Activated naive CD8-positive, alpha-beta T cell (primary cell): Measurements from ENCODE around the gene RUSC2.
"Not testable (repeated sequence)": the region's sequence is repeated elsewhere in the genome, so short reads cannot be mapped to it uniquely, and the experiment has no call there.

Source experiments
- H3K27ac Mint-ChIP-seq: one replicate; pipeline ENCODE4 v1.8.0; 2021; ENCODE audit warnings: mixed read lengths
- H3K27me3 Mint-ChIP-seq: one replicate; pipeline ENCODE4 v1.8.0; 2021; ENCODE audit warnings: mixed read lengths
- H3K36me3 Mint-ChIP-seq: one replicate; pipeline ENCODE4 v1.8.0; 2021; ENCODE audit warnings: mixed read lengths
- H3K4me1 Mint-ChIP-seq: one replicate; pipeline ENCODE4 v1.8.0; 2021; ENCODE audit warnings: low read depth, mixed read lengths
- H3K4me3 Mint-ChIP-seq: one replicate; pipeline ENCODE4 v1.8.0; 2021; ENCODE audit warnings: mild to moderate bottlenecking, mixed read lengths
- H3K9me3 Mint-ChIP-seq: one replicate; pipeline ENCODE4 v1.8.0; 2021; ENCODE audit warnings: low read depth, mixed read lengths

The RUSC2 gene

DNA sequence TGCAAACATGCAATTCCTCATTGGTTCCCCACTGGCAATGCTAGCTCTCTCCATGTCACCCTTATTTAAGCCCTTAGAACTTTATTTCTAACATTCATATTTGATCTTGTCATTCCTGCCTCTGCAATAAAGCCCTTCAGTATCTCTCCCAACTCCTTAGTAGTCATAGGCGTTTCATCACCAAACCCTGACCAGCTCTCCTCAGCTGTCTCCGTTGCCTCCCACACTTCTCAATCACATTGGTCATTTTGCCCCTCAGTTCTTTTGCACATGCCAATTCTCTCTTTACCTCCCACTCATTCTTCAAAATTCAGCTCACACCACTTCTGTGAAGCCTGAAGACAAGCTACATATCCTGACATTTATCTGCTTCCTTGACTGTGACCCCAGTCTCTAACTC, 2.8 kb upstream of the RUSC2 start:
- no peaks in the 10 kb centered on the region for H3K9me3 Mint-ChIP-seq
- H3K4me3 Mint-ChIP-seq = no peak overlapping the region
- H3K4me1 Mint-ChIP-seq = peaks cover 12% of the 10 kb centered on the region
- H3K27me3 Mint-ChIP-seq = peaks cover 5% of the 10 kb centered on the region
- H3K27ac Mint-ChIP-seq = no peak overlapping the region
- H3K36me3 Mint-ChIP-seq = peaks cover 3% of the 10 kb centered on the region

- H3K4me3 Mint-ChIP-seq = peak overlapping the region; percentile 54
- H3K4me1 Mint-ChIP-seq = peaks cover 13% of the 10 kb centered on the region
- peaks cover 1% of the 10 kb centered on the region for H3K9me3 Mint-ChIP-seq
- no peak overlapping the region for H3K27ac Mint-ChIP-seq
- peaks cover 3% of the 10 kb centered on the region for H3K36me3 Mint-ChIP-seq
- H3K27me3 Mint-ChIP-seq = peaks cover 5% of the 10 kb centered on the region
Measured at GRCh38 chr9:35488021-35488420, 1.9 kb upstream of the RUSC2 start.

GRCh38 chr9:35488566-35489312, 1.2 kb upstream of the RUSC2 start:
- Mint-ChIP-seq H3K4me1 (peaks cover 13% of the 10 kb centered on the region), H3K36me3 (peaks cover 3% of the 10 kb centered on the region), H3K27me3 (peaks cover 5% of the 10 kb centered on the region), H3K27ac (peak overlapping the region; percentile 7), H3K4me3 (peak overlapping the region; percentile 67), H3K9me3 (peaks cover 3% of the 10 kb centered on the region)

GRCh38 chr9:35490155-35490909, 421 bp downstream of the RUSC2 start:
- Mint-ChIP-seq H3K36me3 (peaks cover 3% of the 10 kb centered on the region), H3K9me3 (peaks cover 3% of the 10 kb centered on the region), H3K4me1 (peaks cover 15% of the 10 kb centered on the region), H3K27ac (peak overlapping the region; percentile 16), H3K27me3 (peaks cover 5% of the 10 kb centered on the region), H3K4me3 (peak overlapping the region; percentile 85)

- Mint-ChIP-seq H3K27ac (peak overlapping the region; percentile 16), H3K27me3 (peaks cover 5% of the 10 kb centered on the region), H3K4me1 (peaks cover 22% of the 10 kb centered on the region), H3K36me3 (peaks cover 3% of the 10 kb centered on the region), H3K4me3 (peak overlapping the region; percentile 85), H3K9me3 (peaks cover 3% of the 10 kb centered on the region)
Measured at GRCh38 chr9:35490910-35491465, 1.1 kb downstream of the RUSC2 start.

GRCh38 chr9:35493119-35493518, 3.2 kb downstream of the RUSC2 start:
- not testable (repeated sequence) for H3K9me3 Mint-ChIP-seq, H3K27ac Mint-ChIP-seq, H3K36me3 Mint-ChIP-seq, H3K27me3 Mint-ChIP-seq, H3K4me3 Mint-ChIP-seq
- peaks cover 30% of the 10 kb centered on the region for H3K4me1 Mint-ChIP-seq

DNA sequence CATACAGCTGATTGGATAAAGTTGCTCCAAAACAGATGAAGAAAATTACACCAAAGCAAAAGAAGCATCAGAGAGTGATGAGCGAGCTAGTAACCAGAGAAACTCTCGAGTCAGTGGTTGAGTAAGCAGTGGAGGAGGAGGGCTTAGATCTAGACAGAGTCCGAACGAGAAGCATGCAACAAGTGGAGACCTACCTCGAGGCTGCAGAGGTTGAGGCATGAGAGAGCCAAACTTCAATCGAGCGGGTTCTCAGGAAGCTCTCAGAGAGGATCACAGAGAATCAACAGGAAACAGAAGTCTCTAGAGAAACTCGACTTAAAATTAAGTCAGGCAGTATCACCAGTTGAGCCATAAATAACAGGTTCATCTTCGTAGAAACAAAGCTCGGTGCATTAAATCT, 6.1 kb downstream of the RUSC2 start:
- H3K4me3 Mint-ChIP-seq = peak overlapping the region; percentile 27
- no peaks in the 10 kb centered on the region for H3K27me3 Mint-ChIP-seq
- H3K4me1 Mint-ChIP-seq = peaks cover 25% of the 10 kb centered on the region
- H3K9me3 Mint-ChIP-seq = peaks cover 9% of the 10 kb centered on the region
- H3K27ac Mint-ChIP-seq = peak overlapping the region; percentile 4
- H3K36me3 Mint-ChIP-seq = peaks cover 5% of the 10 kb centered on the region

- peaks cover 19% of the 10 kb centered on the region for H3K4me1 Mint-ChIP-seq
- not testable (repeated sequence) for H3K4me3 Mint-ChIP-seq, H3K27ac Mint-ChIP-seq, H3K36me3 Mint-ChIP-seq, H3K27me3 Mint-ChIP-seq, H3K9me3 Mint-ChIP-seq
Measured at GRCh38 chr9:35498245-35498644, 8.3 kb downstream of the RUSC2 start.

GRCh38 chr9:35499029-35499700, 9.3 kb downstream of the RUSC2 start:
- Mint-ChIP-seq H3K4me1 (peaks cover 19% of the 10 kb centered on the region), H3K9me3 (peaks cover 6% of the 10 kb centered on the region), H3K4me3 (no peak overlapping the region), H3K27ac (no peak overlapping the region), H3K27me3 (no peaks in the 10 kb centered on the region), H3K36me3 (peaks cover 5% of the 10 kb centered on the region)

DNA sequence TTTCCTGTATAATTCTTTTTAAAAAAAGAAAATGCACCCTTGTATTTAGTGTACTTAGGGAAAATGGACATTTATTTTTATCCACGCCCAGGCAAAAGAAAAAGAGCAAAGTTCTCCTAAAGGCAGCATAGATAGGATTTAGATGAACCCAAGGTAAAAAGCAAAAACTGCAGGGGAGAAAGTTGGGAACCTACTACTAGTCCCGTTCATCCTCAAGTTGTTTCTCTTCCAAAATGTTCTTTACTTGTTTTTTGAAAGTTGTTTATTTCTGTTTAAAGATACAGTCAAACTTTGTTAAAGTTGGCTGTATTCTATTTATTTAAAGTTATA, 9.8 kb downstream of the RUSC2 start:
- H3K27ac Mint-ChIP-seq = no peak overlapping the region
- peaks cover 19% of the 10 kb centered on the region for H3K4me1 Mint-ChIP-seq
- no peaks in the 10 kb centered on the region for H3K27me3 Mint-ChIP-seq
- no peak overlapping the region for H3K4me3 Mint-ChIP-seq
- H3K9me3 Mint-ChIP-seq = peaks cover 6% of the 10 kb centered on the region
- peaks cover 5% of the 10 kb centered on the region for H3K36me3 Mint-ChIP-seq

DNA sequence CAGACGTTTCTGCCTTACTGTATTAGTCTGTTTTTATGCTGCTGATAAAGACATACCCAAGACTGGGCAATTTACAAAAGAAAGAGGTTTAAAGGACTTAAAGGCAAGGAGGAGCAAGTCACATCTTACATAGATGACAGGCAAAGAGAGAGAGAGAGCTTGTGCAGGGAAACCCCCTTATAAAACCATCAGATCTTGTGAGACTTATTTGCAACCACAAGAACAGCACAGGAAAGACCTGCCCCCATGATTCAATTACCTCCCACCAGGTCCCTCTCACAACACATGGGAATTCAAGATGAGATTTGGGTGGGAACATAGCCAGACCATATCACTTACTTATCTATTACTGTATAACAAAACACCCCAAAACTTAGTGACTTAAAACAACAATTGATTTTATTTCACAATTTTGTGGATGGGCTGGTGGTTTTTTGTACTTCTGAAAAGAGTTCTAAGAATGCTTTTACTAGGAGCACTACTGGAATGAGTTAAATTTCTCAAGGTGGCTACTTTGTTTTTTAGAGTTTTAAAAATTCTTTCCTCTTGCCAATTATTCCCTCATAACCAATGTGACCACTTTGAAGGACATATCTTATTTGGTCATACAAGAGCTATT, 10.3 kb downstream of the RUSC2 start:
- Mint-ChIP-seq H3K27me3 (no peaks in the 10 kb centered on the region), H3K4me1 (peaks cover 18% of the 10 kb centered on the region), H3K36me3 (peaks cover 5% of the 10 kb centered on the region), H3K27ac (no peak overlapping the region), H3K9me3 (peaks cover 6% of the 10 kb centered on the region), H3K4me3 (no peak overlapping the region)

DNA sequence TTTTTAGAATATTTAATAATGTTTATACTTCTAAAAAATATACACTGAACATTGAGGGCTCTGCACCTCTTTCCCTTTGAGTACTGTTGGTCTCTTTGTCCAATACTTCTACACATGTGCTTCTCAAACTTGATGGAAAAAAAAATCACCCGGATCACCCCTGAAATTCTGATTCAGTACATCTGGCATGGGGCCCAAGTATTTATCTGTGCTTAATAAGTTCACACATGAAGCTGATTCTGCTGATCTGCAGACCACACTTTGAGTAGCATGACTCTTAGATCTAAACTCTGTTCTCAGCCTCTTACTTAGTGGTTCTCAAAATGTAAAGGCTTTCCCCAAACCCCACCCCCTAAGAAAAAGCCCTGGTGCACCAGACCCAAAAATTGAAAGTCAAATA, 12.0 kb downstream of the RUSC2 start:
- H3K27ac Mint-ChIP-seq = no peak overlapping the region
- H3K36me3 Mint-ChIP-seq = peaks cover 5% of the 10 kb centered on the region
- no peaks in the 10 kb centered on the region for H3K27me3 Mint-ChIP-seq
- no peak overlapping the region for H3K4me3 Mint-ChIP-seq
- peaks cover 2% of the 10 kb centered on the region for H3K4me1 Mint-ChIP-seq
- peaks cover 6% of the 10 kb centered on the region for H3K9me3 Mint-ChIP-seq

DNA sequence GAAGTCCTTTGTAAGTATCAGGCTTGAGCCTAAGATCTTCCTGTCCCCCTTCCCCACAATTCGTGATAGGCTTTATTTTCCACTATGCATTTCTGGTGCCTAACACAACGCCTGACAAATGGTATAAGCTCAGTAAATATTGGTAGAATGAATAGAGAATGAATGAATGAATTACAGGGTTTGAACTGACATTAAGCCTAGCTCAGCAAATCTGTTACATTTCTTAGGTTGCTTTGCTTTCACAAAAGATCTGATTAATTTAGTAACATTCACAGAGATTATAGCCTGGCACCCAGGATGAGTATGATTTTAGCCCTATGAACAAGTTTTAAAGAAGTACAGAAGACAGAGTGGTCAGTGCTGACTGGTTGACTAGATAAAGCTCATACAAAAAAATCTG, 16.4 kb downstream of the RUSC2 start:
- H3K36me3 Mint-ChIP-seq = no peaks in the 10 kb centered on the region
- peaks cover 4% of the 10 kb centered on the region for H3K27me3 Mint-ChIP-seq
- no peak overlapping the region for H3K27ac Mint-ChIP-seq
- H3K4me3 Mint-ChIP-seq = no peak overlapping the region
- no peaks in the 10 kb centered on the region for H3K9me3 Mint-ChIP-seq
- no peaks in the 10 kb centered on the region for H3K4me1 Mint-ChIP-seq

GRCh38 chr9:35508069-35508468, 18.2 kb downstream of the RUSC2 start:
- Mint-ChIP-seq H3K9me3 (no peaks in the 10 kb centered on the region), H3K27ac (no peak overlapping the region), H3K27me3 (peaks cover 4% of the 10 kb centered on the region), H3K4me3 (no peak overlapping the region), H3K4me1 (no peaks in the 10 kb centered on the region), H3K36me3 (no peaks in the 10 kb centered on the region)

- Mint-ChIP-seq H3K4me3 (no peak overlapping the region), H3K9me3 (no peaks in the 10 kb centered on the region), H3K27ac (no peak overlapping the region), H3K36me3 (no peaks in the 10 kb centered on the region), H3K4me1 (no peaks in the 10 kb centered on the region), H3K27me3 (peaks cover 4% of the 10 kb centered on the region)
Measured at GRCh38 chr9:35510383-35510753, 20.5 kb downstream of the RUSC2 start.
